ENCODE results near the gene KRT8.
"Not testable (repeated sequence)": the region's sequence is repeated elsewhere in the genome, so short reads cannot be mapped to it uniquely, and the experiment has no call there.

Gene KRT8

DNA sequence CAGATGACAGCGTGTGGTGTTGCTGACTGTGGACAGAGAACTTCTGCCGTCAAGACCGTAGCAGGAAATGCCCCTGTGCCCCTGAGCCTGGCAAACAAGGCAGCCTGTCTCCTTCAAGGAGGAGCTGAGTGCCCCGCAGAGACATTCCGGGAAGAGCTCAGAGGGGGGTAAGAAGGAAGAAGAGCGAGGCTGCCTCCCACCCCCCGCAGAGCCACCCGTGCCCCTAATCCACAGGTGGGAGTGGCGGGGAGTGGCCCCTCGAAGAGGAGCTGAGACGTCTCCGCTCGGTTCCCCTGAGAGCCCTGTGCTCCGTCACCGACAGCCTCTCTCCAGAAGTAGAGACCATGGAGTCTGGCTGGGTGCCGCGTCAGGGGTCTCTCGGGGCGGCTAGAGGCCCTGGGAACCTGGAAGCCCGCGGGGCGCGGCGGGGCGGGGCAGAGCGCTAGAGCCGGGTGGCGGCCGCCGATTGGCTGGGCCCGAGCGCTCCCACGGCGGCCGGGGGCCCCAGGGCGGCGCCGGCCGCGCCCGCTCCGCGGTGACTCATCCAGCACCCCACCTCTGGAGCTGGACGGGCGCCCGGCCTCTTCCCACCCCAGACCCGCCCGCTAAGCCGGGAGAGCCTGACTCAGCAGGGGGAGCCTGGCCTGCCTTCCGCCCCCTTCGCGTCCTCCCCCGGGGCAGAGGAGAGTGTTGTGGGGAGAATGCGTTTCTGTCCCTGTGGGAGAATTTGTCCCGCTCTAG lies 30.9 kb downstream of the KRT8 start:
- peak; percentile 49 to 61 for DNase-seq

GRCh38 chr12:52873513-52873831 lies 31.4 kb downstream of the KRT8 start:
- DNase-seq = no peak

DNA sequence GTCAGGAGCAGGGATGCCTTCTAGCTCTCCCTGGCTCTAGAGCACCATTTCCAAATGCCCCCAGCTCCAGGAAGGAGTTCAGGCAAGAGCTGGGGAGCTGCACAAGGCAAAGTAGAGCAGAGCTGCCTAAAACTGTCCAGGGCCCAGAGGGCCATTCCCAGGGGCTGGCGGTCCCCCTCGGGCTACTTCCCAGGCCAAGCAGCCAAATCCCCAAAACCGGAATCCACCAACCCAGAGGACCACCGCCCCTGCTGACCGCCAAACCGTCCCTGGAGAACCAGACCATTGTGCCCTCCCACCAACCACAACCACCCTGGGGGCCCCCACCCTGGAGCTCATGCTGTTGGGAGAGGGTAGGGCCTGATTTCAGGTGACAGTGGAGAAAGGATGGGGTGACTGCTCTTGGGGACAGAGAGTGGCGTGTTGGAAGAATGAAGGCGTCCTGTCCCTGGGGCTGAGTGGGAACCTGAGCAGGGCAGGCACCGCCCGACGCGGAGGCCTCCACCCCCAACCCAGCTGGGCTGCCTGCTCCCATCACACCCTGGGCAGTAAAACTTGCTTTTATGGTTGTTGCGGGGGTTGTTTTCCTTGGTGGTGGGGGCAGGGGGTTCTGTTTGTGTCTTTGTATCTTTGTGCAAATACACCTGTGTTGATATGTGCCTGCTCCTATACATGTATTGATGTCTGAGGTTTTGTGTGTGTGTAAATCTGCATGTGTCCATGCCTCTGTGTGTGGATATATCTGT lies 32.1 kb downstream of the KRT8 start:
- no peak for DNase-seq

GRCh38 chr12:52871291-52872039 lies 33.4 kb downstream of the KRT8 start:
- no peak for DNase-seq

DNA sequence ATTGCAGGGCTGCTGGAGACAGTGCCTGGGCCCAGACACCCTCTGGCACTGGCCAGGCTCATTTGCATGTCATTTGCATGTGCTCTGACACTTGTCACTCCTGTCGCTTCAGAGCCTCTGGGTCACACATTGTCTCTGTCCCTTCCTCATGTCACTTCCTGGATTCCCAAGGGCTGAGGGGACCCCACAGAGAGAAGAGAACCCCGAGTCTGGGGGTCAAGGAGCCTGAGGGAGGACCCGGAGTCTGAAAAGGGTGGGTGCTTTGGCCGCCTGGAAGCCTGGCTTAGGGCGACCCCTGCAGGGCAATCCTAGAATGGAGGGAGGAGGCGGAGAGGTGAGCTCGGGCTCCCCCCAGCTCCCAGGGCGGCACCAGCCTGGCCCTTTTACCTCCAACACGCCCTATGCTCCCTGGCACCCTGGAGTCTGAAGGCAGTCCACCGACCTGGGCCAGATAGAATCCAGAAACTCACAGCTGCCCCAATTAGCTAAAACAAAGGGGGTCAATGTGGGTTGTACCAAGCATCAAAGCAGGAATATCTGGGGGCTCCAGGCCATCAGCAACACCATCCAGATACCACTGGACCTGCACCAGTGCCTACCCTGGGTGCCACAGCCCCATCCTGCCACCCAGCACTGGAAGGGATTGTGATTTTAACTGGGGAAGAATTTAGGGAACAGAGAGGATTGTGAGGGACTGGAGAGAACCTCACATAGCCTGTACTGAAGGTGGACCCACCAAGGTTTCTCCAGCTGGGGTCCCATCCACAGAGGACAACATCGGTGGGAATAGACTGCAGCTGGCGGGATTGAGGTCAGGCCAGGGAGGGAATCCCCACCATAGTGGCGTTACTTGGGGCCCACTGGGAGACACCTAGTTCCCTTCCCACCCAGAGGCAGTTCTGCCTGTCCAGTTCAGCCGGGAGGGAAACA lies 34.2 kb downstream of the KRT8 start:
- peak; percentile 86 to 88 for DNase-seq

DNA sequence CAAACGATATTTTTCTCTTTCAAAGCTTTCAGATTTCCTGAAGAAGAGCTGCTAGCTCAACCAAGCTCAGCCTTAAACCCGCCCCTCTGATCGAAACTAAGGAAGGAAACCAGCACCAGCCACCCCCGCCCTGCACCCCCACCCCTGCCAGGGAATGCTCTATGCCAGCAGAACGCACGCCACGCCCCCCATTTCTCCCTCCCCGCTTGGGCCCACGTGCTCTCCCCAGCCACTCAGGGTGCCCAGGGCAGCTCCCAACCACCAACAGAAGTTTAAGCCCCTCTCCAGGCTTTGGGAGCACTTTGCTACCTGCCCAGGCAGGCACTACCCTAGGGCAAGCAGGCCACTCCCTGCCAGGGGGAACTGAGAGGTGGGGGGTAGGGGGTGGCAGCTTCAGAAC lies 37.2 kb downstream of the KRT8 start:
- DNase-seq = peak; percentile 20 to 36

- no peak for DNase-seq
These were observed 37.7 kb downstream of the KRT8 start for GRCh38 chr12:52867152-52867551.

- DNase-seq = peak; percentile 30 to 49
These were observed 39.6 kb downstream of the KRT8 start for GRCh38 chr12:52865090-52865944.

- DNase-seq = no peak
These were observed 42.9 kb downstream of the KRT8 start for GRCh38 chr12:52862023-52862422.

GRCh38 chr12:52861511-52861910 lies 43.4 kb downstream of the KRT8 start:
- DNase-seq = no peak

- DNase-seq = no peak
These were observed 44.6 kb downstream of the KRT8 start for GRCh38 chr12:52860102-52860823.

- DNase-seq = no peak
These were observed 47.4 kb downstream of the KRT8 start for GRCh38 chr12:52857500-52857899.

GRCh38 chr12:52856787-52857186 lies 48.1 kb downstream of the KRT8 start:
- DNase-seq = no peak

DNA sequence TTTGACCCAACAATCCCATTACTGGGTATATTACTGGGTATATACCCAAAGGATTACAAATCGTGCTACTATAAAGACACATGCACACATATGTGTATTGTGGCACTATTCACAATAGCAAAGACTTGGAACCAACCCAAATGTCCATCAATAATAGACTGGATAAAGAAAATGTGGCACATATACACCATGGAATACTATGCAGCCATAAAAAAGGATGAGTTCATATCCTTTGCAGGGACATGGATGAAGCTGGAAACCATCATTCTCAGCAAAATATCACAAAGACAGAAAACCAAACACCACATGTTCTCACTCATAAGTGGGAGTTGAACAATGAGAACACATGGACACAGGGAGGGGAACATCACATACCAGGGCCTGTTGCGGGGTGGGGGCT lies 48.8 kb downstream of the KRT8 start:
- DNase-seq = not testable (repeated sequence)

DNA sequence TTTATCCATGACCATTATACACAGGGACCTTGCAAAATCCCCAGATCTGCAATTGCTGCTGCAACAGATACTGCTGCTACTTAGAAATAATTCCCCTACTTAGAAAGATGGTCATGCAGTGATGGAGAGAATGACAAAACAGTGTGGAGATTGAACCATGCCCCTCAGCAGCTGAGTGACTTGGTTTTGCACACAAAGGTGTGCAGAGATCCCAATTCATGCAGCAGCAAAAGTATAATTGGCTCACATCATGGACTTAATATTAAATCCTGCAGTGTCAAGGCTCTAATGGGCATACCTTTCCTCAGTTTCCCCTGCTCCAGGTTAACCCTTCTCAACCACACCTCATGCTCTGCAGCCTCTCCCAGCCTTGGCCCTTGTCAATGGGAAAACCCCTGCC lies 53.1 kb downstream of the KRT8 start:
- no peak for DNase-seq

DNA sequence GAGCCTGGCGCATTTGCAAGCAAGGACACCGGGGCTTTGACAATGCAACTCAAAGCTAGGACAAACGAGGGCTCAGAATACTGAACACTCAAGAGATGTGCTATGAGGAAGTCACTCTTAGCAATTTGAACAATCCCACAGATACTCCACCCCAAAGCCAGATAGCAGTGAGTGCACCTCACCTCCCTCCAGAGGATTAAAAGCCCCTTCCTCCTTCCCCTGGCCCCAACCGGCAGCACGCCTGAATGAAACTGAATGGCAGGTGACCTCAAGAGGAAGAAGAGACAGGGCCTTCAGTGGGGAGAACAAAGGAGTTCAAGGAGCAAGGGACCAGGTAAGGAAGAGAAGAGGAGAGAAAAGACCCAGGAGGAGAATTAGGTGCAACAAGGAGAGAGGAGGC lies 54.2 kb downstream of the KRT8 start:
- DNase-seq = no peak

DNA sequence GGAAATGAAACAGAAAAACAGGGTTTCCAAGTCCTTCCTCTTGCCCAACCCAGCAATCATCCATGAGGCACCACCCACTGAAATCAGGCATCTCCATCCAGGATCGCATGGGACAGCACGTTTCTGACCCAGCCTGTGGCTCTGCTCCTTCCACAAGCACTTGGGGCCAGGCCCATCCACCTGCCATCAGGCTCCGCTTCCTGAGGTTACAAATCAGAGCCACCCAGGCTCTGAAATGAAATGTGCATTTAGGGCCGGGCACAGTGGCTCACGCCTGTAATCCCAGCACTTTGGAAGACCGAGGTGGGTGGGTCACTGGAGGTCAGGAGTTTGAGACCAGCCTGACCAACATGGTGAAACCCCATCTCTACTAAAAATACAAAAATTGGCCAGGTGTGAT lies 55.4 kb downstream of the KRT8 start:
- no peak for DNase-seq

- DNase-seq = no peak
These were observed 56.1 kb downstream of the KRT8 start, which contains the start of gene KRT78 for GRCh38 chr12:52848661-52849255. Gene KRT78, minus strand, starts transcription at chr12:52848994. Its CDS starts 64 bp downstream, at chr12:52848930.

GRCh38 chr12:52847335-52848102 lies 57.4 kb downstream of the KRT8 start:
- no peak for DNase-seq

All from activated CD4-positive, alpha-beta T cell treated with anti-CD3 and anti-CD28 coated beads, Interleukin-2, amount 50 U/mL, for 48 hours (primary cell).